ENCODE results near the gene PTPN2.

PTPN2 gene

GRCh38 chr18:12860530-12860929 is 23.5 kb downstream of the PTPN2 start:
- Mint-ChIP-seq H3K27me3 (ENCODE audit: low read depth, poor library complexity) (no peaks in the 10 kb centered on the region), H3K4me1 (peaks cover 7% of the 10 kb centered on the region)
- no peak for TF ChIP-seq CTCF (IDR thresholded peaks at IDR 0.05)

GRCh38 chr18:12858991-12859390 is 25.0 kb downstream of the PTPN2 start:
- no peak overlapping the region for H3K27ac Mint-ChIP-seq
- H3K4me1 Mint-ChIP-seq: peaks cover 20% of the 10 kb centered on the region
- H3K36me3 Mint-ChIP-seq (ENCODE audit: low read depth): peaks cover 42% of the 10 kb centered on the region
- peaks cover 4% of the 10 kb centered on the region for H3K9me3 Mint-ChIP-seq
- no peak overlapping the region for H3K4me3 Mint-ChIP-seq
- no peak for DNase-seq
- no peak for TF ChIP-seq CTCF (IDR thresholded peaks at IDR 0.05)
- no peaks in the 10 kb centered on the region for H3K27me3 Mint-ChIP-seq (ENCODE audit: low read depth, poor library complexity)

More at GRCh38 chr18:12860530-12860929, 23.5 kb downstream of the PTPN2 start:
- Mint-ChIP-seq H3K9me3 (peaks cover 4% of the 10 kb centered on the region), H3K27ac (no peak overlapping the region), H3K36me3 (ENCODE audit: low read depth) (peaks cover 27% of the 10 kb centered on the region), H3K4me3 (no peak overlapping the region)
- no peak for DNase-seq

- H3K4me1 Mint-ChIP-seq: peaks cover 20% of the 10 kb centered on the region
- peaks cover 49% of the 10 kb centered on the region for H3K36me3 Mint-ChIP-seq (ENCODE audit: low read depth)
- H3K27ac Mint-ChIP-seq: no peak overlapping the region
Observed at GRCh38 chr18:12857991-12858544, 26.0 kb downstream of the PTPN2 start.

GRCh38 chr18:12857215-12857905 is 26.7 kb downstream of the PTPN2 start:
- Mint-ChIP-seq H3K36me3 (ENCODE audit: low read depth) (peaks cover 49% of the 10 kb centered on the region), H3K9me3 (peaks cover 4% of the 10 kb centered on the region), H3K4me3 (no peak overlapping the region), H3K4me1 (peaks cover 20% of the 10 kb centered on the region), H3K27me3 (ENCODE audit: low read depth, poor library complexity) (no peaks in the 10 kb centered on the region), H3K27ac (no peak overlapping the region)
- DNase-seq: no peak
- no peak for TF ChIP-seq CTCF (IDR thresholded peaks at IDR 0.05)

More at GRCh38 chr18:12857991-12858544, 26.0 kb downstream of the PTPN2 start:
- no peak for TF ChIP-seq CTCF (IDR thresholded peaks at IDR 0.05)
- DNase-seq: no peak
- H3K9me3 Mint-ChIP-seq: peaks cover 4% of the 10 kb centered on the region
- H3K4me3 Mint-ChIP-seq: no peak overlapping the region
- H3K27me3 Mint-ChIP-seq (ENCODE audit: low read depth, poor library complexity): no peaks in the 10 kb centered on the region

GRCh38 chr18:12855916-12856315 is 28.1 kb downstream of the PTPN2 start:
- peaks cover 27% of the 10 kb centered on the region for H3K4me1 Mint-ChIP-seq
- H3K4me3 Mint-ChIP-seq: no peak overlapping the region
- DNase-seq: no peak
- no peaks in the 10 kb centered on the region for H3K27me3 Mint-ChIP-seq (ENCODE audit: low read depth, poor library complexity)
- H3K36me3 Mint-ChIP-seq (ENCODE audit: low read depth): peaks cover 53% of the 10 kb centered on the region
- TF ChIP-seq CTCF (IDR thresholded peaks at IDR 0.05): no peak
- peaks cover 4% of the 10 kb centered on the region for H3K9me3 Mint-ChIP-seq
- H3K27ac Mint-ChIP-seq: peak overlapping the region; percentile 15

Data from nephron progenitor cell (in vitro differentiated cells).